Measurements from ENCODE around the gene TRPM3.

Gene TRPM3

GRCh38 chr9:71037521-71037920 lies 83.9 kb downstream of the TRPM3 start:
- TF ChIP-seq, protein P1, sequence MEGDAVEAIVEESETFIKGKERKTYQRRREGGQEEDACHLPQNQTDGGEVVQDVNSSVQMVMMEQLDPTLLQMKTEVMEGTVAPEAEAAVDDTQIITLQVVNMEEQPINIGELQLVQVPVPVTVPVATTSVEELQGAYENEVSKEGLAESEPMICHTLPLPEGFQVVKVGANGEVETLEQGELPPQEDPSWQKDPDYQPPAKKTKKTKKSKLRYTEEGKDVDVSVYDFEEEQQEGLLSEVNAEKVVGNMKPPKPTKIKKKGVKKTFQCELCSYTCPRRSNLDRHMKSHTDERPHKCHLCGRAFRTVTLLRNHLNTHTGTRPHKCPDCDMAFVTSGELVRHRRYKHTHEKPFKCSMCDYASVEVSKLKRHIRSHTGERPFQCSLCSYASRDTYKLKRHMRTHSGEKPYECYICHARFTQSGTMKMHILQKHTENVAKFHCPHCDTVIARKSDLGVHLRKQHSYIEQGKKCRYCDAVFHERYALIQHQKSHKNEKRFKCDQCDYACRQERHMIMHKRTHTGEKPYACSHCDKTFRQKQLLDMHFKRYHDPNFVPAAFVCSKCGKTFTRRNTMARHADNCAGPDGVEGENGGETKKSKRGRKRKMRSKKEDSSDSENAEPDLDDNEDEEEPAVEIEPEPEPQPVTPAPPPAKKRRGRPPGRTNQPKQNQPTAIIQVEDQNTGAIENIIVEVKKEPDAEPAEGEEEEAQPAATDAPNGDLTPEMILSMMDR (IDR thresholded peaks at IDR 0.05; ENCODE audit: borderline replicate concordance, control extremely low read depth, extremely low read depth, insufficient read depth, missing control alignments): no peak
- in situ Hi-C loops (cut with MboI; ENCODE audit: low sequenced_read_pairs, unreplicated experiment): no loop called here
- DNase-seq (ENCODE audit: low spot score): no peak

- TF ChIP-seq, protein P1 (IDR thresholded peaks at IDR 0.05; ENCODE audit: borderline replicate concordance, control extremely low read depth, extremely low read depth, insufficient read depth, missing control alignments): no peak
- in situ Hi-C loops (cut with MboI; ENCODE audit: low sequenced_read_pairs, unreplicated experiment): no loop called here
- DNase-seq (ENCODE audit: low spot score): no peak
Measured at GRCh38 chr9:71036501-71036900, 84.9 kb downstream of the TRPM3 start.

- in situ Hi-C loops (cut with MboI; ENCODE audit: low sequenced_read_pairs, unreplicated experiment): no loop called here
- TF ChIP-seq, protein P1 (IDR thresholded peaks at IDR 0.05; ENCODE audit: borderline replicate concordance, control extremely low read depth, extremely low read depth, insufficient read depth, missing control alignments): no peak
- DNase-seq (ENCODE audit: low spot score): no peak
Measured at GRCh38 chr9:71032779-71033178, 88.6 kb downstream of the TRPM3 start.

GRCh38 chr9:71025728-71026127 lies 95.7 kb downstream of the TRPM3 start:
- in situ Hi-C loops (cut with MboI; ENCODE audit: low sequenced_read_pairs, unreplicated experiment): no loop called here
- DNase-seq (ENCODE audit: low spot score): no peak
- TF ChIP-seq, protein P1 (IDR thresholded peaks at IDR 0.05; ENCODE audit: borderline replicate concordance, control extremely low read depth, extremely low read depth, insufficient read depth, missing control alignments): no peak

GRCh38 chr9:71025201-71025600 lies 96.2 kb downstream of the TRPM3 start:
- in situ Hi-C loops (cut with MboI; ENCODE audit: low sequenced_read_pairs, unreplicated experiment): no loop called here
- no peak for DNase-seq (ENCODE audit: low spot score)
- TF ChIP-seq, protein P1 (IDR thresholded peaks at IDR 0.05; ENCODE audit: borderline replicate concordance, control extremely low read depth, extremely low read depth, insufficient read depth, missing control alignments): no peak

- in situ Hi-C loops (cut with MboI; ENCODE audit: low sequenced_read_pairs, unreplicated experiment): loop anchor here (25.0 kb wide), 1 partner anchor 373 kb away; no protein-coding TSS in a partner anchor
- TF ChIP-seq, protein P1 (IDR thresholded peaks at IDR 0.05; ENCODE audit: borderline replicate concordance, control extremely low read depth, extremely low read depth, insufficient read depth, missing control alignments): no peak
- no peak for DNase-seq (ENCODE audit: low spot score)
Measured at GRCh38 chr9:71010258-71010657, 111.2 kb downstream of the TRPM3 start.

DNA sequence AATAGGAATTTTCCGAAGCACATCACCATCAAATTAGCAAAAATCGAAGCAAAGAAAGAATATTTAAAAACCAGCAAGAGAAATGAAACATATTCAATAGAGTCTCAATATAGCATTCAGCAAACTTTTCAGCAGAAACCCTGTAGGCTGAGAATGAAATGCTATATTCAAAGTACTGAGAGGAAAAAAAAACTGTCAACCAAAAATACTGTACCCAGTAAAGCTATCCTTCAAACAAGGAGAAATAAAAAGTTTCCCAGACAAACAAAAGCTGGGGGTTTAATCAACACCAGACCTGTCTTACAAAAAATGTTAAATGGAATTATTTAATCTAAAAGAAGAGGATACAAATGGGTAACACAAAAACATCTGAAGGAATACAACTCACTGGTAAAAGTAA lies 116.0 kb downstream of the TRPM3 start:
- no peak for DNase-seq (ENCODE audit: low spot score)
- TF ChIP-seq, protein P1 (IDR thresholded peaks at IDR 0.05; ENCODE audit: borderline replicate concordance, control extremely low read depth, extremely low read depth, insufficient read depth, missing control alignments): no peak
- in situ Hi-C loops (cut with MboI; ENCODE audit: low sequenced_read_pairs, unreplicated experiment): loop anchor here (25.0 kb wide), 1 partner anchor 368 kb away; no protein-coding TSS in a partner anchor

Data from GM13976 (cell line).